H9 (cell line): Measurements from ENCODE around the gene BLMH. TPM values are rescaled to one million over a fixed set of nuclear protein-coding genes. Genes with fewer than 3 reads are reported as not detected.
A peak's percentile ranks its signal among the peaks of the same experiment; 100 is the strongest.

ENCODE experiments used
- DNase-seq: peaks from one replicate; pipeline ENCODE4 v3.0.0-alpha.2; 2017
- H2AFZ ChIP-seq: one replicate; pipeline ENCODE4 v1.6.1; 2013; ENCODE audit warnings: mild to moderate bottlenecking, low read length, control low read depth, moderate library complexity
- H2AK5ac ChIP-seq: 2 replicates; pipeline ENCODE4 v1.6.1; 2013; ENCODE audit warnings: low read length, control low read depth, mixed read lengths; ENCODE audit not compliant: insufficient read length
- H2BK120ac ChIP-seq: one replicate; pipeline ENCODE4 v1.6.1; 2013; ENCODE audit warnings: low read depth, mild to moderate bottlenecking, low read length, control low read depth, inconsistent platforms; ENCODE audit not compliant: poor library complexity, severe bottlenecking
- H2BK12ac ChIP-seq: 2 replicates; pipeline ENCODE4 v1.6.1; 2013; ENCODE audit warnings: low read length, control low read depth, mixed read lengths, low read depth; ENCODE audit not compliant: insufficient read length
- H2BK15ac ChIP-seq: 2 replicates; pipeline ENCODE4 v1.6.1; 2013; ENCODE audit warnings: low read depth, low read length, control low read depth
- H2BK20ac ChIP-seq: one replicate; pipeline ENCODE4 v1.6.1; 2013; ENCODE audit warnings: low read depth, mild to moderate bottlenecking, low read length, control low read depth, inconsistent platforms; ENCODE audit not compliant: poor library complexity, severe bottlenecking
- H2BK5ac ChIP-seq: 2 replicates; pipeline ENCODE4 v1.6.1; 2013; ENCODE audit warnings: low read length, control low read depth, mixed read lengths; ENCODE audit not compliant: insufficient read length
- H3K14ac ChIP-seq: 2 replicates; pipeline ENCODE4 v1.6.1; 2013; ENCODE audit warnings: low read length, control low read depth; ENCODE audit not compliant: insufficient read depth
- H3K18ac ChIP-seq: 2 replicates; pipeline ENCODE4 v1.6.1; 2013; ENCODE audit warnings: low read depth, mild to moderate bottlenecking, mixed read lengths, low read length, control low read depth; ENCODE audit not compliant: insufficient read length
- H3K23ac ChIP-seq: 2 replicates; pipeline ENCODE4 v1.6.1; 2013; ENCODE audit warnings: low read length, control low read depth, mixed read lengths, low read depth; ENCODE audit not compliant: insufficient read length
- H3K23me2 ChIP-seq: 2 replicates; pipeline ENCODE4 v1.6.1; 2013; ENCODE audit warnings: low read depth, mild to moderate bottlenecking, mixed read lengths, low read length, control low read depth; ENCODE audit not compliant: insufficient read length, poor library complexity, severe bottlenecking
- H3K27ac ChIP-seq: 2 replicates; pipeline ENCODE4 v1.5.1; 2013; ENCODE audit warnings: low read length, control low read depth, mixed read lengths, low read depth; ENCODE audit not compliant: insufficient read length
- H3K27me3 ChIP-seq: 2 replicates; pipeline ENCODE4 v1.6.1; 2013; ENCODE audit warnings: low read length, control low read depth, inconsistent platforms; ENCODE audit not compliant: insufficient read depth
- H3K4ac ChIP-seq: 2 replicates; pipeline ENCODE4 v1.6.1; 2013; ENCODE audit warnings: low read depth, mild to moderate bottlenecking, control low read depth, inconsistent platforms, low read length, moderate library complexity
- H3K4me1 ChIP-seq: 2 replicates; pipeline ENCODE4 v1.6.1; 2013; ENCODE audit warnings: low read length, control low read depth, inconsistent platforms; ENCODE audit not compliant: insufficient read depth
- H3K4me2 ChIP-seq: 2 replicates; pipeline ENCODE4 v1.6.1; 2013; ENCODE audit warnings: low read length, control low read depth, mixed read lengths; ENCODE audit not compliant: insufficient read length, insufficient read depth
- H3K56ac ChIP-seq: 2 replicates; pipeline ENCODE4 v1.6.1; 2013; ENCODE audit warnings: low read depth, mild to moderate bottlenecking, mixed read lengths, low read length, control low read depth; ENCODE audit not compliant: insufficient read length
- H3K79me1 ChIP-seq: 2 replicates; pipeline ENCODE4 v1.6.1; 2013; ENCODE audit warnings: low read depth, mild to moderate bottlenecking, moderate library complexity, low read length, control low read depth, inconsistent platforms; ENCODE audit not compliant: insufficient read depth, poor library complexity, severe bottlenecking
- H3K79me2 ChIP-seq: 2 replicates; pipeline ENCODE4 v1.6.1; 2013; ENCODE audit warnings: low read length, control low read depth, inconsistent platforms; ENCODE audit not compliant: insufficient read depth
- H3K9ac ChIP-seq: 2 replicates; pipeline ENCODE4 v1.6.1; 2013; ENCODE audit warnings: low read length, control low read depth, mixed read lengths; ENCODE audit not compliant: insufficient read length; ENCODE audit errors: extremely low read depth
- H3K9me3 ChIP-seq: one replicate; pipeline ENCODE4 v1.6.1; 2013; ENCODE audit warnings: low read depth, low read length, inconsistent platforms; ENCODE audit not compliant: control insufficient read depth
- H3T11ph ChIP-seq: one replicate; pipeline ENCODE4 v1.6.1; 2013; ENCODE audit warnings: mild to moderate bottlenecking, low read length, control low read depth, inconsistent platforms
- H4K20me1 ChIP-seq: one replicate; pipeline ENCODE4 v1.6.1; 2013; ENCODE audit not compliant: control insufficient read depth, insufficient read length, insufficient read depth
- H4K5ac ChIP-seq: 2 replicates; pipeline ENCODE4 v1.6.1; 2013; ENCODE audit warnings: low read depth, mild to moderate bottlenecking, mixed read lengths, low read length, control low read depth; ENCODE audit not compliant: insufficient read length
- H4K8ac ChIP-seq: replicated peaks from 2 replicates; pipeline ENCODE4 v1.6.1; 2013; ENCODE audit warnings: low read length, control low read depth, mixed read lengths, low read depth; ENCODE audit not compliant: insufficient read length
- H4K91ac ChIP-seq: 2 replicates; pipeline ENCODE4 v1.6.1; 2013; ENCODE audit warnings: low read depth, mild to moderate bottlenecking, moderate library complexity, mixed read lengths, low read length, control low read depth; ENCODE audit not compliant: insufficient read length
- H3K27ac Mint-ChIP-seq, 3 experiments: 2 replicates in 2 of 3; 3 replicates in 1 of 3; pipeline ENCODE4 v1.8.0; 2020 to 2021; ENCODE audit warnings: mixed read lengths in 3 of 3, mild to moderate bottlenecking in 1 of 3, moderate library complexity in 1 of 3
- H3K27me3 Mint-ChIP-seq: 2 replicates; pipeline ENCODE4 v1.8.0; 2021; ENCODE audit warnings: low read depth, mild to moderate bottlenecking, moderate library complexity, mixed read lengths
- H3K36me3 Mint-ChIP-seq, 3 experiments: 2 replicates in 2 of 3; 3 replicates in 1 of 3; pipeline ENCODE4 v1.8.0; 2020 to 2021; ENCODE audit warnings: low read depth in 3 of 3, mixed read lengths in 3 of 3; ENCODE audit not compliant: insufficient read depth in 1 of 3
- H3K4me1 Mint-ChIP-seq, 2 experiments: 2 replicates each; pipeline ENCODE4 v1.8.0; 2020; ENCODE audit warnings: mixed read lengths in 2 of 2
- H3K4me3 Mint-ChIP-seq, 2 experiments: 2 replicates in 1 of 2; 3 replicates in 1 of 2; pipeline ENCODE4 v1.8.0; 2020 to 2021; ENCODE audit warnings: mild to moderate bottlenecking in 2 of 2, mixed read lengths in 2 of 2, moderate library complexity in 1 of 2
- H3K9me3 Mint-ChIP-seq, 2 experiments: 2 replicates in 1 of 2; 3 replicates in 1 of 2; pipeline ENCODE4 v1.8.0; 2020; ENCODE audit warnings: mild to moderate bottlenecking in 2 of 2, mixed read lengths in 2 of 2, moderate library complexity in 1 of 2
- WGBS: extraction: QIAGEN DNeasy Blood & Tissue Kit; methylation state at CpG from one replicate; pipeline ENCODE4 v1.1.7; 2013; ENCODE audit warnings: missing lambda C conversion rate, low lambda C conversion rate, mixed read lengths; ENCODE audit not compliant: insufficient read length; ENCODE audit errors: extremely low coverage; 5-methylcytosine and 5-hydroxymethylcytosine counted together
- total RNA-seq: library from RNA; stranded (reverse); gene quantifications from 2 replicates; pipeline ENCODE4 v1.2.1, GENCODE V29; 2021
- TF ChIP-seq, protein P1 (sequence below): fragments of 200-600 bp; sonication (generic); conservative IDR thresholded peaks from 3 replicates; pipeline ENCODE4 v1.8.0; 2021; ENCODE audit warnings: antibody characterized with exemption, mild to moderate bottlenecking

The BLMH gene
- total RNA-seq, 1 experiment from 2014 or later, result 74.7 TPM

- no peak overlapping the region for H3K56ac ChIP-seq
- no peak overlapping the region for H4K8ac ChIP-seq
- no peak overlapping the region for H2BK15ac ChIP-seq
- H4K5ac ChIP-seq, result no peak overlapping the region
- no peak overlapping the region for H3K4ac ChIP-seq
- Mint-ChIP-seq H3K9me3 (peaks cover 9 to 11% of the 10 kb centered on the region in 2 experiments), H3K27me3 (peaks cover 81% of the 10 kb centered on the region), H3K4me1 (peaks cover 27 to 28% of the 10 kb centered on the region in 2 experiments), H3K36me3 (peaks cover 0 to 7% (median 7%) of the 10 kb centered on the region in 3 experiments; a peak in 4 of 7 replicates), H3K27ac (no peak overlapping the region), H3K4me3 (peak overlapping the region in 1 of 2 experiments; percentile 70; a peak in 2 of 5 replicates)
- H3K27me3 ChIP-seq, result peaks cover 33% of the 10 kb centered on the region; the same call in 1 of the 2 replicates
- no peak overlapping the region for H2BK5ac ChIP-seq
- TF ChIP-seq, protein P1, sequence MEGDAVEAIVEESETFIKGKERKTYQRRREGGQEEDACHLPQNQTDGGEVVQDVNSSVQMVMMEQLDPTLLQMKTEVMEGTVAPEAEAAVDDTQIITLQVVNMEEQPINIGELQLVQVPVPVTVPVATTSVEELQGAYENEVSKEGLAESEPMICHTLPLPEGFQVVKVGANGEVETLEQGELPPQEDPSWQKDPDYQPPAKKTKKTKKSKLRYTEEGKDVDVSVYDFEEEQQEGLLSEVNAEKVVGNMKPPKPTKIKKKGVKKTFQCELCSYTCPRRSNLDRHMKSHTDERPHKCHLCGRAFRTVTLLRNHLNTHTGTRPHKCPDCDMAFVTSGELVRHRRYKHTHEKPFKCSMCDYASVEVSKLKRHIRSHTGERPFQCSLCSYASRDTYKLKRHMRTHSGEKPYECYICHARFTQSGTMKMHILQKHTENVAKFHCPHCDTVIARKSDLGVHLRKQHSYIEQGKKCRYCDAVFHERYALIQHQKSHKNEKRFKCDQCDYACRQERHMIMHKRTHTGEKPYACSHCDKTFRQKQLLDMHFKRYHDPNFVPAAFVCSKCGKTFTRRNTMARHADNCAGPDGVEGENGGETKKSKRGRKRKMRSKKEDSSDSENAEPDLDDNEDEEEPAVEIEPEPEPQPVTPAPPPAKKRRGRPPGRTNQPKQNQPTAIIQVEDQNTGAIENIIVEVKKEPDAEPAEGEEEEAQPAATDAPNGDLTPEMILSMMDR, result peak; percentile 50
- H4K91ac ChIP-seq, result no peak overlapping the region
- no peaks in the 10 kb centered on the region for H3K9me3 ChIP-seq
- DNase-seq, result peak; percentile 78
- no peak overlapping the region for H3K14ac ChIP-seq
- WGBS, result no CpG with 5 or more reads among the region's 20 CpGs
- no peak overlapping the region for H2BK120ac ChIP-seq
- H2BK20ac ChIP-seq, result no peak overlapping the region
- no peak overlapping the region for H3K27ac ChIP-seq
- no peak overlapping the region for H2AK5ac ChIP-seq
- no peak overlapping the region for H3K23ac ChIP-seq
- H2AFZ ChIP-seq, result no peak overlapping the region
- no peaks in the 10 kb centered on the region for H3K4me1 ChIP-seq
- no peaks in the 10 kb centered on the region for H4K20me1 ChIP-seq
- H3K23me2 ChIP-seq, result peaks cover 5% of the 10 kb centered on the region
- no peak overlapping the region for H3T11ph ChIP-seq
- H3K79me1 ChIP-seq, result no peaks in the 10 kb centered on the region
- H2BK12ac ChIP-seq, result no peak overlapping the region
- no peak overlapping the region for H3K18ac ChIP-seq
- no peaks in the 10 kb centered on the region for H3K79me2 ChIP-seq
- H3K9ac ChIP-seq, result no peak overlapping the region
- H3K4me2 ChIP-seq, result peak overlapping the region; percentile 35
These were observed 55.0 kb downstream of the BLMH start for GRCh38 chr17:30236766-30237165.
